ENCODE data around the gene THSD7A. TPM values are rescaled to one million over a fixed set of nuclear protein-coding genes. Genes with fewer than 3 reads are reported as not detected.

The THSD7A gene
- total RNA-seq, 1 donor from 2014 or later = 10.1 TPM

- no peak overlapping the region for H3K27ac ChIP-seq
- H3K9me3 ChIP-seq = no peaks in the 10 kb centered on the region
- no peak for DNase-seq (ENCODE audit: low spot score in 2 of 2)
- H3K36me3 ChIP-seq = no peaks in the 10 kb centered on the region
- TF ChIP-seq CTCF (IDR thresholded peaks at IDR 0.05) = peak; percentile 8 to 44 (median 24)
- intact Hi-C loops (cut with DNase I) = loop anchor here (5.0 kb wide), 1 partner anchor 895 kb away; no protein-coding TSS in a partner anchor
- no peaks in the 10 kb centered on the region for H3K27me3 ChIP-seq
- no peaks in the 10 kb centered on the region for H3K4me1 ChIP-seq
- H3K4me3 ChIP-seq = no peak overlapping the region
Measured at GRCh38 chr7:11427686-11428273, 404.2 kb downstream of the THSD7A start.

GRCh38 chr7:11424006-11424405 lies 408.0 kb downstream of the THSD7A start:
- Histone ChIP-seq H3K36me3 (no peaks in the 10 kb centered on the region), H3K4me1 (no peaks in the 10 kb centered on the region), H3K4me3 (no peak overlapping the region), H3K27me3 (no peaks in the 10 kb centered on the region), H3K9me3 (no peaks in the 10 kb centered on the region), H3K27ac (no peak overlapping the region)
- intact Hi-C loops (cut with DNase I) = no loop called here
- TF ChIP-seq CTCF (IDR thresholded peaks at IDR 0.05) = no peak
- no peak for DNase-seq (ENCODE audit: low spot score in 2 of 2)

GRCh38 chr7:11420049-11420448 lies 411.9 kb downstream of the THSD7A start:
- intact Hi-C loops (cut with DNase I) = no loop called here
- H3K36me3 ChIP-seq = no peaks in the 10 kb centered on the region
- no peaks in the 10 kb centered on the region for H3K9me3 ChIP-seq
- H3K27me3 ChIP-seq = no peaks in the 10 kb centered on the region
- no peak overlapping the region for H3K27ac ChIP-seq
- H3K4me3 ChIP-seq = no peak overlapping the region
- no peaks in the 10 kb centered on the region for H3K4me1 ChIP-seq
- DNase-seq (ENCODE audit: low spot score in 2 of 2) = no peak
- no peak for TF ChIP-seq CTCF (IDR thresholded peaks at IDR 0.05)

GRCh38 chr7:11416641-11417458 lies 415.1 kb downstream of the THSD7A start:
- no peaks in the 10 kb centered on the region for H3K27me3 ChIP-seq
- H3K4me3 ChIP-seq = no peak overlapping the region
- intact Hi-C loops (cut with DNase I) = no loop called here
- no peak for DNase-seq (ENCODE audit: low spot score in 2 of 2)
- H3K27ac ChIP-seq = no peak overlapping the region
- no peaks in the 10 kb centered on the region for H3K36me3 ChIP-seq
- H3K9me3 ChIP-seq = no peaks in the 10 kb centered on the region
- H3K4me1 ChIP-seq = no peaks in the 10 kb centered on the region
- no peak for TF ChIP-seq CTCF (IDR thresholded peaks at IDR 0.05)

- no peaks in the 10 kb centered on the region for H3K27me3 ChIP-seq
- no peaks in the 10 kb centered on the region for H3K9me3 ChIP-seq
- TF ChIP-seq CTCF (IDR thresholded peaks at IDR 0.05) = no peak
- H3K4me3 ChIP-seq = no peak overlapping the region
- DNase-seq (ENCODE audit: low spot score in 2 of 2) = no peak
- no peak overlapping the region for H3K27ac ChIP-seq
- H3K36me3 ChIP-seq = no peaks in the 10 kb centered on the region
- intact Hi-C loops (cut with DNase I) = no loop called here
- H3K4me1 ChIP-seq = no peaks in the 10 kb centered on the region
Measured at GRCh38 chr7:11415101-11415500, 416.9 kb downstream of the THSD7A start.
